Tibial nerve (tissue), 4 donors: ENCODE results near the gene KRT2. TPM values are rescaled to one million over a fixed set of nuclear protein-coding genes. Genes with fewer than 3 reads are reported as not detected.

Experiments
- DNase-seq, 2 donors: peaks; one replicate each; pipeline ENCODE4 v3.0.0-alpha.2; 2019; ENCODE audit warnings: low spot score in 2 of 2
- H3K27ac ChIP-seq, 4 donors: fragments of 200-600 bp; sonication (generic) in 3 of 4; one replicate each; pipeline ENCODE4 v1.5.1; 2017 to 2019; ENCODE audit warnings: mild to moderate bottlenecking in 1 of 4
- H3K27me3 ChIP-seq, 2 donors: fragments of 200-600 bp; sonication (generic) in 1 of 2; one replicate each; pipeline versions ENCODE4 v1.5.1 to v1.6.0; 2017 to 2019
- H3K36me3 ChIP-seq, 3 donors: fragments of 200-600 bp; sonication (generic); one replicate each; pipeline ENCODE4 v1.5.1; 2018 to 2019
- H3K4me1 ChIP-seq, 4 donors: fragments of 200-600 bp; sonication (generic) in 3 of 4; one replicate each; pipeline ENCODE4 v1.5.1; 2017 to 2019
- H3K4me3 ChIP-seq, 4 donors: fragments of 200-600 bp; sonication (generic) in 3 of 4; one replicate each; pipeline ENCODE4 v1.5.1; 2017 to 2019; ENCODE audit warnings: mild to moderate bottlenecking in 1 of 4, moderate library complexity in 1 of 4
- H3K9me3 ChIP-seq, 4 donors: fragments of 200-600 bp; sonication (generic) in 3 of 4; one replicate each; pipeline ENCODE4 v1.5.1; 2017 to 2019
- EP300 ChIP-seq, 2 donors: sonication (generic); formaldehyde crosslinking; IDR thresholded peaks; one replicate each; pipeline ENCODE4 v1.6.1; 2017; ENCODE audit warnings: antibody characterized with exemption in 2 of 2, mild to moderate bottlenecking in 1 of 2
- POLR2A ChIP-seq, 2 donors: fragments of 450-650 bp; IDR thresholded peaks; one replicate each; pipeline ENCODE4 v1.6.1; 2017; ENCODE audit warnings: antibody characterized with exemption in 2 of 2, mild to moderate bottlenecking in 2 of 2, moderate library complexity in 2 of 2
- WGBS, 2 donors: methylation state at CpG; one replicate each; pipeline ENCODE4 v1.1.5; 2018; 5-methylcytosine and 5-hydroxymethylcytosine counted together
- total RNA-seq, 4 donors: library from RNA; depleted of rRNA; stranded (reverse); fragments of >200 nt; gene quantifications; one replicate each; pipeline ENCODE4 v1.1.0, GENCODE V29; 2016
- TF ChIP-seq, protein P1 (sequence below), 5 experiments: fragments of 200-600 bp in 3 of 5; fragments of 450-650 bp in 2 of 5; sonication (generic) in 3 of 5; IDR thresholded peaks; one replicate each; pipeline ENCODE4 v1.5.1; 2016 to 2019; ENCODE audit warnings: antibody characterized with exemption in 5 of 5, mild to moderate bottlenecking in 3 of 5, moderate library complexity in 2 of 5

KRT2 gene
- total RNA-seq, 4 donors from 2014 or later, result not detected

DNA sequence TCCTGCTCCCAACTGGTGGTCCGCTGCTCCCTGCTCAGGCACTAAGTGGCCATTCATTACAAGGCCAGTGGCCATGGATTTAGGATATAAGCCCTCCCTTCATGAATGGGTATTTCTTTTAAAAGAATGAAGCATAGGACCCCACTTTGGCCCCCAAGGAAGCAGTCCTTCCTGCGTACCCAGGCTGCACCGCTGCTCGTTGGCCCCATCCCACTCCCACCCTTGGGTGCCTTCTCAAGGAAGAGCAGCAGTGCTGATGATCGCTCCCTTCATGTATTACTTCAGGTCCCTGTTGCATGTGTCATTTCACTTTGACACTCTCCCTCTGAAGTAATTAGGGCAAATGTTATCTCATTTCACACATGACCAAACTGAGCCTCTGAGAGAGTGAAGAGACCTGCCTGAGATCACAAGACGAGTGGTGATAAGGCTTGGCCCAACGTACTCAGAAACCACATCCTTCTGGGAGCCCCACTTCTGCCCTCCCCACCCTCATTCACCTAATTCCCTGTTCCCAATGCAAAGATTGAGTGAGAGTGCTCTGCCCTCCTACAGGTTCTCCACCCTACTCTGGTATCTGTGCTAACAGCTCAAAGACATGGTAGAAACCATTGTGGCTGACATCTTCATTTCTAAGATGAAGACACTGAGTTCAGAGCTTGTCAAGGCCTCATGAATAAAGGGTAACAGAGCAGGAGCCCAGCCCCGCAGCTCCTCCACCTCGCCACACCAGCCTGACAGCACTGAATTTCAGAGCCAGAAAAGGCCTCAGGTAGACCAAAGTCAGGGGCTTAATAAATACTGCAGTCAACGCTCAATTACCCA, 10.3 kb upstream of the KRT2 start:
- no peak overlapping the region for H3K27ac ChIP-seq
- no peak for DNase-seq

DNA sequence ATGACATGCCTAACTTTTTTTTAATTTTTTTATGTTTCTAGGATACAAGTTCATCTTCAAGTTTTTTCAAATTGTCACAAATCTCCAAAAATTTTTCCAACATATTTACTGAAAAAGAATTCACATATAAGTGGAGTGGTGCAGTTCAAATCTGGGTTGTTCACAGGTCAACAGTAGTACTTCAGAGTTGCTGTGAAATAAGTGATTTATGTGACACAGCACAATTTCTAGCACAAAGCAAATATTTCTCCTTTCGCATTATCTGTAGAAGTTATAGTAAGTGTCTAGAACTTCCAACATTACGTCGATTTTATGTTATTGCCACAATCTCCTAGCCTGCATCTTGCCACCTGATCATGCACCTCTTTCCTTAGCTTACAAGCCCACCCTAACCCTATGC, 9.7 kb upstream of the KRT2 start:
- Histone ChIP-seq H3K4me1 (no peaks in the 10 kb centered on the region), H3K9me3 (no peaks in the 10 kb centered on the region), H3K4me3 (no peak overlapping the region), H3K27me3 (peaks cover 0 to 12% of the 10 kb centered on the region in 2 donors), H3K27ac (no peak overlapping the region), H3K36me3 (no peaks in the 10 kb centered on the region)
- TF ChIP-seq EP300 (IDR thresholded peaks at IDR 0.05), result no peak
- TF ChIP-seq, protein P1, sequence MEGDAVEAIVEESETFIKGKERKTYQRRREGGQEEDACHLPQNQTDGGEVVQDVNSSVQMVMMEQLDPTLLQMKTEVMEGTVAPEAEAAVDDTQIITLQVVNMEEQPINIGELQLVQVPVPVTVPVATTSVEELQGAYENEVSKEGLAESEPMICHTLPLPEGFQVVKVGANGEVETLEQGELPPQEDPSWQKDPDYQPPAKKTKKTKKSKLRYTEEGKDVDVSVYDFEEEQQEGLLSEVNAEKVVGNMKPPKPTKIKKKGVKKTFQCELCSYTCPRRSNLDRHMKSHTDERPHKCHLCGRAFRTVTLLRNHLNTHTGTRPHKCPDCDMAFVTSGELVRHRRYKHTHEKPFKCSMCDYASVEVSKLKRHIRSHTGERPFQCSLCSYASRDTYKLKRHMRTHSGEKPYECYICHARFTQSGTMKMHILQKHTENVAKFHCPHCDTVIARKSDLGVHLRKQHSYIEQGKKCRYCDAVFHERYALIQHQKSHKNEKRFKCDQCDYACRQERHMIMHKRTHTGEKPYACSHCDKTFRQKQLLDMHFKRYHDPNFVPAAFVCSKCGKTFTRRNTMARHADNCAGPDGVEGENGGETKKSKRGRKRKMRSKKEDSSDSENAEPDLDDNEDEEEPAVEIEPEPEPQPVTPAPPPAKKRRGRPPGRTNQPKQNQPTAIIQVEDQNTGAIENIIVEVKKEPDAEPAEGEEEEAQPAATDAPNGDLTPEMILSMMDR (IDR thresholded peaks at IDR 0.05), result no peak
- no peak for TF ChIP-seq POLR2A (IDR thresholded peaks at IDR 0.05)
- no peak for DNase-seq
- 92 to 99% methylated on average over 3 of the region's 3 CpGs for WGBS, 2 donors

More for the DNA sequence above, 10.3 kb upstream of the KRT2 start:
- H3K9me3 ChIP-seq, result no peaks in the 10 kb centered on the region
- no peaks in the 10 kb centered on the region for H3K36me3 ChIP-seq
- WGBS, 2 donors, result 78 to 81% methylated on average over 10 of the region's 10 CpGs
- H3K4me3 ChIP-seq, result no peak overlapping the region
- peaks cover 0 to 14% of the 10 kb centered on the region in 2 donors for H3K27me3 ChIP-seq
- TF ChIP-seq, protein P1 (IDR thresholded peaks at IDR 0.05), result no peak
- TF ChIP-seq POLR2A (IDR thresholded peaks at IDR 0.05) (no peak), EP300 (IDR thresholded peaks at IDR 0.05) (no peak)
- H3K4me1 ChIP-seq, result no peaks in the 10 kb centered on the region

DNA sequence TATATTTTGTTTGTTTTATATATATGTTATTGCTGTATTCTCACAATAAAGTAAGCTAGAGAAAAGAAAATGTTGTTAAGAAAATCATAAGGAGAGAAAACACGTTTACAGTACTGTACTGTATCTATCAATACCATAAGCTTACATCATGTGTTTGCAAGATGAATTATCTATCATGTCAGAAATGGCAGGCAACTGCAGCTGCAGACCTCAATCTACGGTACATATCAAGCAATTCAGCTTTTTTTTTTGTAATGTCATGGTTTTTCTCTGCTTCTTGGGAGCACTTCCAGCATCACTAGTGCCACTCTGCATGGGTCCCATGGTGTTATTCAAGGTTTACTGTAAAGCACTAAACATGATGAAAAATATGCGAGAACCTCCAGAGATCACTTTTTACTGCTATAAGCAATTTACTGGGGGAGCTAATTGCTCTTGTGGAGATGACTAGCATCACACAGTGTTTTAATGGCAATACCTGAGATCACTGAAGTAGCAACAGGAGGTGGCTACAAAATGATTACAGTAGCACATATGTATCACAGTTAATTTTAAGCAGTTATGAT, 9.0 kb upstream of the KRT2 start:
- 69 to 72% methylated on average over 3 of the region's 3 CpGs for WGBS, 2 donors
- Histone ChIP-seq H3K27ac (no peak overlapping the region), H3K4me3 (no peak overlapping the region), H3K36me3 (no peaks in the 10 kb centered on the region), H3K27me3 (peaks cover 0 to 10% of the 10 kb centered on the region in 2 donors), H3K4me1 (no peaks in the 10 kb centered on the region), H3K9me3 (no peaks in the 10 kb centered on the region)
- DNase-seq, result no peak
- no peak for TF ChIP-seq EP300 (IDR thresholded peaks at IDR 0.05)
- TF ChIP-seq POLR2A (IDR thresholded peaks at IDR 0.05), result no peak
- TF ChIP-seq, protein P1 (IDR thresholded peaks at IDR 0.05), result no peak

DNA sequence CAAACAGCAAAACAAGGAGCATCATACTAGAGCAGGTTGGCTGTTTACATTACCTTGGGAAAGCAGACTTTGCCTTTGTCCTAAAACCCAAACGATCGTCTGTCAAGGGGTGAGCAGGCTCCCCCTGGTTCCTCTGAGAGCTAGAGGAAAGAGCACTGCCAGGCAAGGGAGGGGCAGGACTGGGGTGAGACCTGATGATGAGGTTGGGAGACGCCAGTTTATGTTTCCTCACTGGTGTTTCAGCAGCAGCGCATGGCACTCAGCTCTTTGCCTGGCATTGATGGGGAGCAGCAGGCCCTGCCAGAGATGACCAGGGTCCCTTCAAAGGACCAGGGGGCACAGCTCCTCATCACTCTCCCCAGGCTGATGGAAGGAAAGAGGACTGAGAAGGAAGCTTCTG, 7.9 kb upstream of the KRT2 start:
- Histone ChIP-seq H3K4me3 (no peak overlapping the region), H3K36me3 (no peaks in the 10 kb centered on the region), H3K9me3 (no peaks in the 10 kb centered on the region), H3K27ac (no peak overlapping the region), H3K27me3 (peaks cover 0 to 10% of the 10 kb centered on the region in 2 donors), H3K4me1 (no peaks in the 10 kb centered on the region)
- TF ChIP-seq POLR2A (IDR thresholded peaks at IDR 0.05), result no peak
- TF ChIP-seq, protein P1 (IDR thresholded peaks at IDR 0.05), result no peak
- no peak for DNase-seq
- WGBS, 2 donors, result 74 to 88% methylated on average over 3 to 4 of the region's 4 CpGs

DNA sequence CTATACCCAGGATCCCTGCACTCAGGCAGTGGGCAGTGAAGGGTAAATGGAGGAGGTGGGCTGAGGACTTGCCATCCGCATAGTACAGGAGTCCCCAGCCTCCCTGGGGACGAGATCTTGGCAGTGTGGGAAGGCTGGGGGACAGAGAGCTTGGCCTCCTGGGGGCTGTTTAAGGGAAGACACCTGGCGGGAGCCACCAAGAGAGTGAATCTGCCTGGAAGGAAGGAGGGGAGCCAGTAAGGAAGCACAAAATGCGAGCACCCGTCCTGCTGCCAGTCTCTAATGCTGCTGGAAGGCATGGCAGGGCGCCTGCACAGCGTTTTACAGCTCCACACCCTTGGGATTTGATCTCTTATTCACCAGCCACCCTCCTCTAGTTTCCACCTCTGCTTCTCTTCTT, 7.4 kb upstream of the KRT2 start:
- Histone ChIP-seq H3K36me3 (no peaks in the 10 kb centered on the region), H3K4me1 (no peaks in the 10 kb centered on the region), H3K9me3 (no peaks in the 10 kb centered on the region), H3K27me3 (peaks cover 0 to 14% of the 10 kb centered on the region in 2 donors), H3K27ac (no peak overlapping the region), H3K4me3 (no peak overlapping the region)
- TF ChIP-seq EP300 (IDR thresholded peaks at IDR 0.05) (no peak), POLR2A (IDR thresholded peaks at IDR 0.05) (no peak)
- TF ChIP-seq, protein P1 (IDR thresholded peaks at IDR 0.05), result no peak
- no peak for DNase-seq
- 56 to 71% methylated on average over 7 of the region's 7 CpGs for WGBS, 2 donors
